NCI-H82 treated with DMSO at 0.1 percent for 48 hours (cell line): ENCODE results near the gene SBNO1.
"Not testable (repeated sequence)": the region's sequence is repeated elsewhere in the genome, so short reads cannot be mapped to it uniquely, and the experiment has no call there.

Experiments
- DNase-seq: peaks from one replicate; lab custom pipeline; 2025; ENCODE audit not compliant: unreplicated experiment; lab: John Stamatoyannopoulos, UW

Gene SBNO1

DNA sequence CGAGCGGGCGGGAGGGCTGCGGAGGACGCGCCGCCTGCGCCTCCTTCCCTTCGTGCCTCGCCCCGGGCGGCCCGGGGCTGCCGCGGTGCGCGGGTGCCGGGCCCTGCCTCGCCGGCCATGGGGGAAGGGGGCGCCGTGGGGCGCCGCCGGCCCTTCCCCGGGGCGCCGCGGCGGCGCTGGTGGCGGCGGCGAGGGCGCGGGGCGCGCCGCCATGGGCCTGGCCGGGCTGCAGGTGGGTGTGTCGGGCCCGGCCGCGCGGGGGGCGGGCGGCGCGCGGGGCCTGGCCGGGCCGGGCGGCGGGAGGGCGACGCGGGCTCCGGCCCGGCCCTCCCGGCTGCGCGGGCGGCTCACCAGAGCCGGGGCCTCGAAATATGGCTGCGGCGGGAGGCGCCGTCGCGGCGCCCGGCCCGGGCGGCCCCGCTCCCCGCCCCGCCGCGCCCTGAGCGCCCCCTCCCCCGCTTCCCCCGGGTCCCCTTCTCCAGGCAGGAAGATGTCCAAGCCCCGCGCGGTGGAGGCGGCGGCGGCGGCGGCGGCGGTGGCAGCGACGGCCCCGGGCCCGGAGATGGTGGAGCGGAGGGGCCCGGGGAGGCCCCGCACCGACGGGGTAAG, 24.4 kb upstream of the SBNO1 start:
- no peak for DNase-seq

DNA sequence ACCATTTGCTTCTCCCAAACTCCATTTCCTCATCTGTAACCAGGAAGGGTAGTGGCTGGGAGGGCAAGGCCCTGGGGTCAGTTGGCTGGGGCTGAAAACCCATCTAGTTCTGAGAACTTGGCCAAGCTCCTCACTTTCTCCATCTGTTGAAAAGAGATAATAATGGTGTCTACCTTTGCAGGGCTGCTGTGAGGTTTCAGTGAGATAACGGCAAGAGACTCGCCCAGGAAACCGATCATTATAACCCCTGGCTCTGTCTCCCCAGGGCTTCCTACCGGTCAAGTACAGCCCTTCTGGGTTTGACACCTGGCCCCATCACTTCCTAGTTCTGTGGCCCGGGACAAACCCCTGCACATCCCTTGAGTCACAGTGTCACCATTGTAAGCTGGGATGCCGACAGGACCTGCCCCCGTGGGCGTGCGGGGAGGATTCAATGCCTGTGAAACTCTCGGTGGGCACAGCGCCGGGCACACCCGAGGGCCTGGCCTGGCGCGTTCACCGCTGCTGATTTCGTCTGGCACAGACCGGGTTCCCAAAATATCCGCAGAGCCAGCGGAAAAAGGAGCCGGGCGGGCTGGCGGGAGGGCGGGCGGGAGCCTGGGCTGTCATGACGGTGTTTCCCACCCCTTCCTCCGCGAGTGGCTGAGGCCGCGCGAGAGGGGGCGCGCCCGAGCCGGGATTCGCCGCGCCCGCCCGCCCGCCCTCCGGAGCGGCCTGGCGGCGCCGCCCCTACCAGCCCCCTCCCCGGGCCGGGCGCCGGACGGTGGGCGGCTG, 23.7 kb upstream of the SBNO1 start:
- peak; percentile 33 for DNase-seq

DNA sequence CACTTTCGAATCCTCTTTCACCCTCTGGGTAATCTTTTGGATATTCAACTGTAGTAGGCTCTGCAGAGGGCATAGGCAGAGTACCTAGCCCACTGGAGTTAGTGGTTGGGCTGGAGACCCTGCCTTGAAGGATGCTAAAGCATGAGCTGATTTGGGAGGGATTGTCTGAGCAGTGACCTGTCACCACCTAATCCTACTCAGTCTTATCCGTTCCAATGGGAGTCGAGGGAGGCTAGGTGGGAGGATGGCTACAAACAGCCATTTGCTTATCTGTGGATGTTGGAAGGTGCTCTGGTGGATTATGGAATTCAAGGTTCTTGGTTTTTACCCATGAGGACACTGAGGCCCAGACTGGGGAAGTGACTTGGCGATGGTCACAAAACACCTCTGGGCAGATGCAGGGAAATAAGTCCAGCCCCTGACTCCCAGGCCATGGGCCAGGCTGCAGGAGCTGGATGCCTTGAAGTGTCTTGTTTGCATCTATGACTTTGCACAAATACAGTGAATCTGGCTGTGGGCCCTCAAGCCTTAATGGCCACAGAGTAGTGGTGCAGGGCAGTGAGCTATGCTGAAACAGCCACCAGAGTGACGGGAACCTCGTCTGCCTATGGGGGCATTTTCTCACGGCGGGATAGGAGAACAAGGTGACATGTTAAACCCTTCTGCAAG, 23.0 kb upstream of the SBNO1 start:
- DNase-seq = peak; percentile 46

DNA sequence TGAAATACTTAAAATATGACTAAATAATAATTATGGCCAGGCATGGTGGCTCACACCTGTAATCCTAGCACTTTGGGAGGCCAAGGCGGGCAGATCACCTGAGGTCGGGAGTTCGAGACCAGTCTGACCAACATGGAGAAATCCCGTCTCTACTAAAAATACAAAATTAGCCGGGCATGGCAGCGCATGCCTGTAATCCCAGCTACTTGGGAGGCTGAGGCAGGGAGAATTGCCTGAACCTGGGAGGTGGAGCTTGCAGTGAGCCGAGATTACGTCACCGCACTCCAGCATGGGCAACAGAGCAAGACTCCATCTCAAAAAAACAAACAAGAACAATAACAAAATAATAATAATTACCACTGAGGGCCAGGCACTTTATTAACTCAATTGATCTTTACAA, 20.9 kb upstream of the SBNO1 start:
- DNase-seq = not testable (repeated sequence)

DNA sequence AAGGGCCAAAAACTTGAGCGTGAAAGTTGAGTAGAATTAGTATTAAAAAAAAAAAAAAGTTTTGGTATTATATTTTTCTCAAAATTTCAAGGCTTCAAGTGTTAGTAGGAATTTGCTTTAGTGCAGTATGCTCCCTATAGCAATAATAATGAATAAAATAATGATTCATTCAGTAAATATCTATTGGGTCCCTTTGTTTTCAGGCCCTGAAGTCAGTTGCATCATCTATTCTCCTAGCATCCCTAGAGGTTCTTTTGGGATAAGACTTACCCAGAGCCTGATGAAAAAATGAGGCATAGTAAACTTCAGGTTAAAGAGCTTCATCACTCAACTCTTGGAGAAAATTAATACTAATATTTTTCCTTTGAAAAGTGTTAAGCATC, 20.3 kb upstream of the SBNO1 start:
- no peak for DNase-seq

DNA sequence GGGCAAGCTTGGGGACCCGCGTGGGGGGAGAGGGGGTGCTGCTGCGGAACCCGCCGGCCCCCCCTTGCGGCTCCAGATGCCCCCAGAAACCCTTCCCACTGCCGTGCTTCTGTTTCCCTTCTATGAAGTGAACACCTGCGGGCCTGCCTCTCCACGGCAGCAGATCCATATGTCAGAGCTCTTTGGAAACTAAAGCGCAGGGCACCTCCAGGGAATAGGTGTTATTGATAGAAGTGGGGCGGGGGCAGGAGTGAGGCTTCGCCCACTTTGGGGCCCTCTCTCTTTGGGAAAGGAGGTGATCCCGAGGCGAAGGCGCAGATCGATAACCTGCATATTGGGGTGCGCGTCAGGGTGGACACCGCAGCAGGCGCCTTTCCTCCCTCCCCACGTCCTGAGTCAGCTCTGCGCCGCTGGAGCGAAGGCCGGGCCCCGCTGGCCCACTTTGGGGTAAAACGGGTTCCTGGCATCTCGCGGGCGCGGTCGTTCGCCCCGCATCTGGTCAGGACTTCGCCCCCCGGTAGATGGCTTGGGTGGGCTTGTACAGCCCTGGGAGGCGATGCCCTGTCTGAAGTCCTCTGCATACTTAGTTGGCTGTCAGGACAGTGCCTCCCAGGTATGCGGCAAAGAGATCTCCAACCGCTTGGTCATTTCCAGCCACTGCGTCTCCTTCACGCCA, 19.8 kb upstream of the SBNO1 start:
- no peak for DNase-seq

DNA sequence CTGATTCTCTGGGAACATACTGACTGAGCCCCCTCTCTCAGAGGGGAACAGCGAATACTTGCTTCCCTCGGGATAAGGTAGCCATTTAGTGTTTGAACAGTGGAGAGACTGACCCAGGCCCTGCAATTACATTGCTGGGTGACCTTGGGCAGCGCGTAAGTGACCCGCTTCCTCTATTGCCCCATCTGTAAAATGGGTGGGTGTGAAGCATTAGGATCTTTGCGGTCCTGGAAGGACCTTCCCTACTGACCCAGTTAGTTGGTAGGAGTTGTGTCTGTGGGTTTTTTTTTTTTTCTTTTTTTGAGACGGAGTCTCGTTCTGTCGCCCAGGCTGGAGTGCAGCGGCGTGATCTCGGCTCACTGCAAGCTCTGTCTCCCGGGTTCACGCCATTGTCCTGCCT, 18.0 kb upstream of the SBNO1 start:
- no peak for DNase-seq

DNA sequence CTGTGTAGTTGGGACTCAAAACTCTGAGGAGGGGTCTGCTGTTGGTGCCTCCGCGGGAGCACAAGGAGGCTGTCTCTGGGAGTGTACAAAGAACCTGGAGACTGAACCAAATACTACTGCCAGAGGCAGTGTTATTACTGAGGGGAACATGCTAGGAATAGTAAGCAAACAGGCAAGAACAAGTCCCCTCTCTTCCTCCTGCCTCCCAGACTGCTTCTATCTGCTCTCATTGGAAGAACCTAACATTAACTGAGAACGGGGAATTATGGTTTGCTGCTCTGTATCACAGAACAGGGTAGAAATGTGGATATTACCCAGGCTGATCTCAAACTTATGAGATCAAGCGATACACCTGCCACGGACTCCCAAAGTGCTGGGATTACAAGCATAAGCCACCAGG, 14.7 kb upstream of the SBNO1 start:
- no peak for DNase-seq

DNA sequence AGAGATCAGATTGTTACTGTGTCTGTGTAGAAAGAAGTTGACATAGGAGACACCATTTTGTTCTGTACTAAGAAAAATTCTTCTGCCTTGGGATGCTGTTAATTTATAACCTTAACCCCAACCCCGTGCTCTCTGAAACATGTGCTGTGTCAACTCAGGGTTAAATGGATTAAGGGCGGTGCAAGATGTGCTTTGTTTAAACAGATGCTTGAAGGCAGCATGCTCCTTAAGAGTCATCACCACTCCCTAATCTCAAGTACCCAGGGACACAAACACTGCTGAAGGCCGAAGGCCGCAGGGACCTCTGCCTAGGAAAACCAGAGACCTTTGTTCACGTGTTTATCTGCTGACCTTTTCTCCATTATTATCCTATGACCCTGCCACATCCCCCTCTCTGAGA, 7.8 kb upstream of the SBNO1 start:
- DNase-seq = not testable (repeated sequence)

DNA sequence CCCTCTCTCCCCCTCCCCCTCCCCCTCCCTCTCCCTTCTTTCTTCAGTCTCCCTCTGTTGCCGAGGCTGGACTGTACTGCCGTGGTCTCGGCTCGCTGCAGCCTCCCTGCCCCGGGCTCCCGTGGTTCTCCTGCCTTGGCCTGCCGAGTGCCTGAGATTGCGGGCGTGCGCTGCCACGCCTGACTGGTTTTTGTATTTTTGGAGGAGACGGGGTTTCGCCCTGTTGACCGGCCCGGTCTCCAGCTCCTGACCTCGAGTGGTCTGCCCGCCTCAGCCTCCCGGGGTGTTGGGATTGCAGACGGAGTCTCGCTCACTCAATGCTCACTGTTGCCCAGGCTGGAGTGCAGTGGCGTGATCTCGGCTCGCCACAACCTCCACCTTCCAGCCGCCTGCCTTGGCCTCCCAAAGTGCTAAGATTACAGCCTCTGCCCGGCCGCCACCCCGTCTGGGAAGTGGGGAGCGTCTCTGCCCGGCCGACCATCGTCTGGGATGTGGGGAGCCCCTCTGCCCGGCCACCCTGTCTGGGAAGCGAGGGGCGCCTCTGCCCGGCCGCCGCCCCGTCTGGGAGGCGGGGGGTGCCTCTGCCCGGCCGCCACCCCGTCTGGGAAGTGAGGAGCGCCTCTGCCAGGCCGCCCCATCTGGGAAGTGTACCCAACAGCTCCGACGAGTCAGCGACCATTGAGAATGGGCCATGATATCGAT, 7.2 kb upstream of the SBNO1 start:
- DNase-seq = not testable (repeated sequence)

DNA sequence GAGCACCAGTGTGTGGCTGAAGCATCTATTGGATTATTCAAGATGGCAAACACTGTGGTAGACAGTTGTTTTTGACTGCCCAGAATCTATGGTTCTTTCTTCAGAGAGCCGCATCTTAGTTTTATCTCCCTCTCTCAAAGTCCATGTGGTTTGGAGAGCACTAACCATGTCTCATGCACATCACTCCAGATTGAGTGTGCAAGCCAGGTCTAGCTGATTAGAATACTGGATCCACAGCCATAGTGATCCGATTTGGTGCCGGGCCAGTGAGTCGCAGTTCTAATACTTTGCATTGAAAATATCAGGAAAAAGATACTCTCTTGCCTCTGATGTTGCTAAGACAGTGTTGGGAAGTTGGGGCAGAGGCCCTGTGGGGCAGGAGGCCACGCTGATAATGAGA, 4.6 kb upstream of the SBNO1 start:
- peak; percentile 63 for DNase-seq

DNA sequence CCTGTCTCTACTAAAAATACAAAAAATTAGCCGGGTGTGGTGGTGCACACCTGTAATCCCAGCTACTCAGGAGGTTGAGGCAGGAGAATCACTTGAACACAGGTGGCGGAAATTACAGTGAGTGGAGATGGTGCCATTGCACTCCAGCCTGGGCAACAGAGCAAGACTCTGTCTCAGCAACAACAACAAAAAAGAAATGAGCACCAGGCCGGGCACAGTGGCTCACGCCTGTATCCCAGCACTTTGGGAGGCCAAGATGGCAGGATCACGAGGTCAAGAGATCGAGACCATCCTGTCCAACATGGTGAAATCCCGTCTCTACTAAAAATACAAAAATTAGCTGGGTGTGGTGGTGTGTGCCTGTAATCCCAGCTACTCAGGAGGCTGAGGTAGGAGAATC, 3.8 kb upstream of the SBNO1 start:
- not testable (repeated sequence) for DNase-seq

DNA sequence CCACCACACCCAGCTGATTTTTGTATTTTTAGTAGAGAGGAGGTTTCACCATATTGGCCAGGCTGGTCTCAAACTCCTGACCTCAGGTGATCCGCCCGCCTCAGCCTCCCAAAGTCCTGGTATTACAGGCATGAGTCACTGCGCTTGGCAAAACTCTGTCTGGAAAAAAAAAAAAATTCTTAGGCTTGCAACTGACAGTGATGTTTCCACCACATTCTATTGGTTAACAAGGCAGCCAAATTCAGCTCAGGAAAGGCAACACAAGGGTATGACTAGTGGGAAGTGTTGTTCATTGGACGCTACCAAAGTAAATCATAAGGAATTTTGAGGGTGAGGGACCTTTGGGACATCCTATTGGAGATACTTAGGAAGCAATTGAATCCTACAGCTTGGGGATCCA, 2.9 kb upstream of the SBNO1 start:
- DNase-seq = no peak

DNA sequence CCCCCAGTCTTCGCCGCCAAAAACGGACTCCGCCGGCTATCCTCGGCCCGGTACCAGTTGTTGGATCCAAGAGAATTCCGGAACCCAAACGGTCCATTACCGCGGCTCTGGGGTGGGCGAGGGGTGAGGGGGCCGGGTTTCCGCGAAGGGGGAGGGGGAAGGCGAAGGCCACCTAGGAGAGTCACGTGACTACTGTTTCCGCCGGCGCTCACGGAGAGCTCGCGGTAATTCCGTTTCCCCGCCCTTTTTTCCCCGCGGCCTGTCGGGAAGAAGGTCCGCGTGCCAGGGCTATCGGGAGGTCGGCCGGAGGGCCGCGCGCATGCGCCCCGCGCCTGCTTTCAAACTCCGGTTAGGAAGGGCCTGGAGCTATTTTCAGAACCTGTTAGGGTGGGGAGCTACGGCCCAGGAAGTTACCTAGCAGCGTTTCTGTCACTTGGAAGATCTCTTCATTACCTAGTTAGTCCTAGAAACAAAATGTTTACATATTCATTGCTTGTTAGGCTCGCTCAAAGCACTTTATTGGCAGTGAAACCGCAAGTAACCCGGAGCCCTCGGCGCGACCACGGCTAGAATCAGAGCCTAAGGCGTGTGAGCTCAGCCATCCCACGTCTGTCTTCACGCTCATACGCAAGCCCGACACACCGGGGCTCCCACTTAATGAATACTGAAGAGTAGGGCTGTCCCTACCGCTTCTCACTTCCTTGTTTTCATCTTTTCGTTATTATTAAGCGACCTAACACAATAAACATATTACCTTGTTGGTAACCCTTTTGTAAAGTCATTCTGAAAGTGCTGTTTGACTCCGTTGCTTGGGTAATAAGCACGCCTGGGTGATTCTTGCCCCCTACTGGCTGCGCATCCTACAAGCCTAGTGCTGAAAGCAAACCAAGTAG, 624 bp upstream of the SBNO1 start:
- DNase-seq = peak; percentile 98

DNA sequence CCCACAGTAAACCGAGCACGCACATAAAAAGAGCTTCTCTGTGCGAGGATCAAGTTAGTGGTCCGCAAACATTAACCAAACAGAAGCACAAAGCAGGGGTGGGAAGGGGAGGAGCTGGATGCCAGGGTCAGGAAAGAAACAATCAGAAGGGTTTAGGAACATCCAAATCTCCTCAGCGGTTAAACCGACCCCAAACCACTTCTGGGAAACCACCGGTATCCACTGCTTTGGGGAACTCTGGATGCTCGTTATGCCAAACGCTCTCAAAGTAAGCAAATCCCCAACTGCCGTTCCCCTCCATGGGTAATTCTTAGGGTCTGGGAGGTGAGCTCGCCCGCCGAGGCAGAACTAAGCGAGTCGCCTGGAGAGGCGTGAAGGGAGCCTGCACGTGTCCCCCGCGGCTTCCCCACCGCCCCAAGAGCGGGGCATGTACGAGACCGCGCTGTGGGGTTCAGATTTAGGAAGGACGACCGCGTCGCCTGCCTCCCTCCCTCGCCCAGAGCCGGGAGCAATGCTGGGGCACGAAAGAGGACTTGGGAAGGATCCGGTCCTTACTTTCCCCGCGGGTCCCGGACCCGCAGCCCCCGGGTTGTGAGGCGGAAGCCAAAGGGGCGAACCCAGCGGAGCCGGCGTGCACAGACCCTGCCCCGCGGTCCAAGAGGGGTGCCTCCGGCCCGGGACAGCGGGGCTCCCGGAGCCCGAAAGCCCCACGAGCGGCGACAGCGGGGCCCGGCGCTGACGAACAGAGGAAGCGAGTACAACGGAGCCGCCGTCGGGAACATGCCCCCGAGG, 711 bp downstream of the SBNO1 start:
- DNase-seq = no peak

DNA sequence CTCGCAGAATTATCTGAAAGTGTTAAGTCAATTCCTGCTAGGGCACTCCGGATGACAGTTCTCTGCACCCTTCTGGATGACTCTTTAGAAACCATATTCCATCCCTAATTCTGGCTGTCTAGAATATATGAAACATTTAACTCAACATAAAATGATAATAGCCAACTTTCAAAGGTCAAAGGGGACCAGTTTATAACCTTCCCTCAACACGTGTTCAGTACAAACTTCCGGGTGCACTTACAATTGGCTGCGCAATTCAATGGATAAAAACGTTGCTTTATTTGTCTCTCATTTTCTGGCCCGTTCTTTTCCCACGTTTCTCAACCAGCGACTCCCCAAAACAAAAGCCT, 1.3 kb downstream of the SBNO1 start:
- DNase-seq = no peak

DNA sequence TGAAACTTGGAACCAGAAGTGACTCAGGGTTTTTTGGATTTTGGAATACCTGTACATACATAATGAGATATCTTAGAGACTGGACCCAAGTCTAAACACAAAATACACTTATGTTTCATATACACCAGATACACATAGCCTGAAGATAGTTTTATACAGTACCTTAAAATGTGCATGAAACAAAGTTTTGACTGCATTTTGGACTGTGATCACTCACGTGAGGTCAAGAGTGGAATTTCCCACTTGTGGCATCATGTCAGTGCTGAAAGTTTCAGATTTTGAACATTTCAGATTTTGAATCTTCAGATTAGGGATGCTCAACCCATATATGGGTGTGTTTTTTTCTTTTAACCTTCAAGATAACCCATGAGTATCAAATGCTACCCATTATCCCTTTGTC, 6.6 kb downstream of the SBNO1 start:
- no peak for DNase-seq

DNA sequence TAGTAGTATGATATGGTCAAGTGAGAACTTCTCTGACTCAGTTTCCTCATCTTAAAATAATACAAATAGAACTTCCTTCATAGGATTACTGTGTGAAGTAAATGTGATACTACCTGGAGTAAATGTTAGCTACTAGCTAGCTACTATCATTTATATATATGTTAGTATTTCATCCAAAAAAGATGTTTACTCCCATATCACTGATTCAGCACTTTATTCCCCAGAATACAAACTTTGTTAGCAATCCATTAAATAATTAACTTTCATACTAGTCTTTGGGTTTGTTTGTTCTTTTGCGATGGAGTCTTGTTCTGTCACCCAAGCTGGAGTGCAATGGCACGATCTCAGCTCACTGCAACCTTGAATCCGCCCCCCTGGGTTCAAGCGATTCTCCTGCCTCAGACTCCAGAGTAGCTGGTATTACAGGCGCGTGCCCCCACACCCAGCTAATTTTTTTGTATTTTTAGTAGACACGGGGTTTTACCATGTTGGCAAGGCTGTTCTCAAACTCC, 8.4 kb downstream of the SBNO1 start:
- no peak for DNase-seq

DNA sequence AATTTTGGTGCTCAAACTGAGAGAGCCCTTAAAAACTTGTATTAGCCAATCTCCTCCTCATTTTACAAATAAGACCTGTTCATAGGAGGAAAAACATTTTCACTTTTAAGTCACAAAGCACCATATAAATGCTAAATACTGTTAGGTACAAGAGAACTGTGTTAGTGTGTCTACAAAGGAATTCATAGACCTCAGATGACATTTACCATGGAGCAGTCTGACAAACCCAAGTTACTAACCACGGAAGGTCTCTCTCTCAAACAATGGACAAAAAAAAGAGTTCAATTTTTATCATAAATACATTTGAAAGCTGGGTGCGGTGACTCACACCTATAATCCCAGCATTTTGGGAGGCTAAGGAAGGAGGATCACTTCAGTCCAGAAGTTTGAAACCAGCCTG, 10.0 kb downstream of the SBNO1 start:
- DNase-seq = no peak
